SK-N-SH (cell line): ENCODE data around the gene CCDC174.

Experiments used
- CHD2 ChIP-seq: fragments of 150-350 bp; IDR thresholded peaks from 2 replicates; pipeline ENCODE4 v1.6.1; 2018; ENCODE audit warnings: low read length; ENCODE audit not compliant: partially characterized antibody
- CTCF ChIP-seq: fragments of 200-600 bp; sonication (generic); IDR thresholded peaks from 2 replicates; pipeline ENCODE4 v1.6.1; 2017; ENCODE audit warnings: antibody characterized with exemption, mild to moderate bottlenecking, moderate library complexity
- EZH2phosphoT487 ChIP-seq: fragments of 200-600 bp; sonication (generic); IDR thresholded peaks from 2 replicates; pipeline ENCODE4 v1.6.1; 2017; ENCODE audit warnings: low read depth, mixed run types, mild to moderate bottlenecking, antibody characterized with exemption, moderate library complexity, borderline replicate concordance
- IRF3 ChIP-seq: fragments of 150-350 bp; IDR thresholded peaks from 2 replicates; pipeline ENCODE4 v1.6.1; 2016; ENCODE audit warnings: mild to moderate bottlenecking, low read depth, low read length
- JUND ChIP-seq: IDR thresholded peaks from 2 replicates; pipeline ENCODE4 v1.4.0; 2012
- MEF2A ChIP-seq: IDR thresholded peaks from 2 replicates; pipeline ENCODE4 v1.4.0; 2012; ENCODE audit warnings: low read depth, borderline replicate concordance
- NRF1 ChIP-seq: IDR thresholded peaks from 2 replicates; pipeline ENCODE4 v1.6.1; 2012; ENCODE audit warnings: low read depth, mild to moderate bottlenecking, low read length
- PBX3 ChIP-seq: IDR thresholded peaks from 2 replicates; pipeline ENCODE4; 2012
- POLR2AphosphoS5 ChIP-seq: IDR thresholded peaks from 2 replicates; pipeline ENCODE4 v1.6.1; 2012; ENCODE audit warnings: low read depth, low read length
- RCOR1 ChIP-seq: fragments of 150-350 bp; IDR thresholded peaks from 2 replicates; pipeline ENCODE4 v1.6.1; 2017; ENCODE audit warnings: antibody characterized with exemption, low read length
- RFX5 ChIP-seq: IDR thresholded peaks from 2 replicates; pipeline ENCODE4 v1.6.1; 2012; ENCODE audit warnings: mild to moderate bottlenecking, improper control_type of control experiment, low read length
- SIN3A ChIP-seq: IDR thresholded peaks from 2 replicates; pipeline ENCODE4 v1.6.1; 2012; ENCODE audit warnings: low read depth, mild to moderate bottlenecking, low read length, moderate library complexity, borderline replicate concordance
- SMC3 ChIP-seq: IDR thresholded peaks from 2 replicates; pipeline ENCODE4 v1.6.1; 2012; ENCODE audit warnings: low read depth, low read length, improper control_type of control experiment
- USF1 ChIP-seq: IDR thresholded peaks from 2 replicates; pipeline ENCODE4 v1.4.0; 2012; ENCODE audit warnings: low read depth, borderline replicate concordance

- TF ChIP-seq MEF2A: no peak
- TF ChIP-seq CTCF: no peak
- no peak for TF ChIP-seq POLR2AphosphoS5
- no peak for TF ChIP-seq SMC3
- TF ChIP-seq RCOR1: no peak
- no peak for TF ChIP-seq EZH2phosphoT487
- no peak for TF ChIP-seq SIN3A
- no peak for TF ChIP-seq PBX3
- no peak for TF ChIP-seq JUND
- TF ChIP-seq USF1: no peak
- TF ChIP-seq RFX5: no peak
- TF ChIP-seq IRF3: no peak
- no peak for TF ChIP-seq NRF1
- TF ChIP-seq CHD2: no peak
These were observed 10.2 kb upstream of the CCDC174 start for GRCh38 chr3:14641346-14641745.
